HG03558 (cell line): ENCODE data around the gene CETN1.

Source experiments
- ATAC-seq: cut with Tn5 transposase; IDR thresholded peaks from one replicate; pipeline ENCODE4 v1.9.1; 2021; ENCODE audit warnings: moderate number of reproducible peaks; ENCODE audit not compliant: unreplicated experiment; ENCODE audit errors: extremely low read depth

Gene CETN1

DNA sequence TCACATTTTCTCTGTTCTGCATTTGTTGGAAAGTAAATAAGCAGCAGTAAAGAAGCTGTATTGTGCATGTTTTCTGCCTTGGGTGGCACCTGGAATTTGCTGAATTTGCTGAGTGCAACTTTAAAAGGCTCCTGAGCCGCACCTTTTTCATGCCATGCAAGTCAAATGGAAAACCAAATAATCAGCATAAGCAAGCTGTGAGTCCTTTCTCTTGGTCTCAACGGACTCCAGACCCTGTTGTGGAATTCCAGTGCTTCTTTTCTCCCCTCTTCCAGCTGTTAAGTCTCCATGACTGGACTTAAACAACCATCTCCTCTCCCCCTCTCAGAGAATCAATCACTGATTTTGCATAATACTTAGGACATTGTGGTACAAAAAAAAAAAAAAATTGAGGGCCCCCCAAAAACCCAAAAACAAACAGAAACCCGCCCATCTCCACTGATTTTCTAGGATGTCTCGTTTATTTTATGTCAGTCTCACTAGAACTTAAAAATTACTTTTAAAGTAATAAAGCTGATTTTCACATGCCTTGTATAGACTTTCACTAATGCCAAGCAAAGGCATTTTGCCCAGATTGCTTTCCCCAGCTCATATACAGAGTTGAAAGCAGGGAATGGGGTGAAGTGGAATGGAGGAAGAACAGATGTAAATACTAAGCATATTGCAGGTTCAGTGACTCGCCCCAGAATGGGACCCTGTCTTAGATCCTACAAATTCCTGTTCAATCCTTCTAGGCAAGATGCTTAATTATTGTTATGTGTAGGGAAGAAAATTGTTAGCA is 5.1 kb upstream of the CETN1 start:
- ATAC-seq = no peak

GRCh38 chr18:576924-577323 is 3.3 kb upstream of the CETN1 start:
- no peak for ATAC-seq

DNA sequence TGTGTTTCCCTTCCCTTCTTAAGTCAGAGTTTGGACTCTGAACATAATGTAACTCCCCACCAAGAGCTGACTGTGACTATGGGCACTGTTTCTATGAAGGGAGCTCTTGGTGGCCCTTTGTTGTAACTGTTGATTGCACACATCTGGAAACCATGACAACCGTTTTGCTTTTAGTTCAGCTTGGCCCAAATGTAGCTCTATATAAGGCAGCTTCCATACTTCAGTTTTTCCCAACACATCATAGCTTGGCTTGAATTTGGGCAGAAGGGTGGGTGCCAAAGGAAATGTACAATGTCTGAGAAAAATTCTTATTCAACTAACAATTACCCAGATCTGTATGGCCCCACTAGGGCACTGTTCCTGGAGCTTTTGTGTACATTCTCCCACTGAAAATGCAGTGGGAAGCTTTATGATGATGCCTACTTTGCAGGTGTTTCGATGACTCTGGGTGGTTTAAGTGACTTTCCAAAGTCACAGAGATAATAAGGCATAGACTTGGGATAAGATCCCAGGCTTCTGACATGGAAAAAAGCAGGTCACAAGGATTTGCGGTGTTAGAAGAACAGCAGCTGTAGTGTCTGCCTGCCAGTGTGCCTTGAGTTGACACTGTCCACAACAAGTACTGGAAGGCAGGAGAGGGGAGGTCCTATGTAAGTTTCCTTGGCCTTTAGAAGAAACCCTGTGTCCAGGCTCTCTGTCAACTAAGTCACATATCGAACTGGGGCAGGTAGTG is 2.4 kb upstream of the CETN1 start:
- no peak for ATAC-seq

GRCh38 chr18:579238-579637 is 942 bp upstream of the CETN1 start:
- ATAC-seq = no peak

GRCh38 chr18:581096-581495 is 916 bp downstream of the CETN1 start:
- ATAC-seq = no peak

GRCh38 chr18:582465-582864 is 2.3 kb downstream of the CETN1 start:
- no peak for ATAC-seq

GRCh38 chr18:595068-595467 is 14.9 kb downstream of the CETN1 start:
- no peak for ATAC-seq

- no peak for ATAC-seq
Observed at GRCh38 chr18:595571-595970, 15.4 kb downstream of the CETN1 start.

DNA sequence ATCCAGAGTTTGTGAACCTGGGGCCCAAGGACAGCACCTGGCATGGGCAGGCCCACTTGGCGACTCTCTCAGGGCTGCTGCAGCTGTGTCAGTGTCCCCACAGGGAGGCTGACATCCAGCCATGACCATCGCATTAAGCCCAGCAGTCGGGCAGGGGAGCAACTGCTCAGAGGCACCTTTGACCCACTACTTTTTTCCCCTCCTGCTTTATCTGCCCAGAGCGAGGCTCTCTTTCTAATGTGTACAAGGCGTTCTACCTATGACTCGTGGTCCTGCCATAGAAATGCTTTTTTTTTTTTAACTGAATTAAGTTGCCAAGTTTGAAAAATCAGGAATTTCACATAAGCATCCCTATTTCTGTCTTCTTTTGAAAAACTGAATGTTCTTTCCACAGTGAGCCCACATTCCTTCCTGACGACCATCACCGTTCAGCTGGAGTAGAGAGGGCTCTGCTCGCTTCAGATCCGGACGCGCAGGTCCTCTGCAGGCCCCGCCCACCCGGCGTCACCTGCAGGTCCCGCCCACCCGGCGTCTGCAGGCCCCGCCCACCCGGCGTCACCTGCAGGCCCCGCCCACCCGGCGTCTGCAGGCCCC is 16.2 kb downstream of the CETN1 start:
- ATAC-seq = no peak

- ATAC-seq = no peak
Observed at GRCh38 chr18:598124-598589, 18.0 kb downstream of the CETN1 start.

GRCh38 chr18:600107-600506 is 19.9 kb downstream of the CETN1 start:
- ATAC-seq = no peak

GRCh38 chr18:604771-605170 is 24.6 kb downstream of the CETN1 start:
- no peak for ATAC-seq

DNA sequence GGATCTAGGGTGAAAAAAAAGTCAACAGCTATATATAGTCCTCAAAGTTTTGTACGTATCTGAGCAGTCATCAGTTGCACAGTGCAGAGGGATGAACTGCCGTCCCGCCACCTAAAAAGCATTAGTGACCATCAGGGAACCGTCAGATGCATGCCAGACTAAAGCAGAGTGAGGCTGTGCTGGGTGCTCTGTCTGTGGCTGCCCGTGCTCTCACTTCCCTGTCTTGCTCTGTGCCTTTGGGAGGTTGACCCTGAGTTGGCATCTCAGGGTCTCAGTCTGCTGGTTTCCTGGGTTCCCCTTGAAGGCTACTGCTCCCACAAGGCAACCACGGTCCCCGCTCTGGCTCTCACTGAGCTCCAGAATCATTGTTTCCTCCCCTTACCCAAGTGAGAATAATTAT is 27.8 kb downstream of the CETN1 start:
- ATAC-seq = no peak

DNA sequence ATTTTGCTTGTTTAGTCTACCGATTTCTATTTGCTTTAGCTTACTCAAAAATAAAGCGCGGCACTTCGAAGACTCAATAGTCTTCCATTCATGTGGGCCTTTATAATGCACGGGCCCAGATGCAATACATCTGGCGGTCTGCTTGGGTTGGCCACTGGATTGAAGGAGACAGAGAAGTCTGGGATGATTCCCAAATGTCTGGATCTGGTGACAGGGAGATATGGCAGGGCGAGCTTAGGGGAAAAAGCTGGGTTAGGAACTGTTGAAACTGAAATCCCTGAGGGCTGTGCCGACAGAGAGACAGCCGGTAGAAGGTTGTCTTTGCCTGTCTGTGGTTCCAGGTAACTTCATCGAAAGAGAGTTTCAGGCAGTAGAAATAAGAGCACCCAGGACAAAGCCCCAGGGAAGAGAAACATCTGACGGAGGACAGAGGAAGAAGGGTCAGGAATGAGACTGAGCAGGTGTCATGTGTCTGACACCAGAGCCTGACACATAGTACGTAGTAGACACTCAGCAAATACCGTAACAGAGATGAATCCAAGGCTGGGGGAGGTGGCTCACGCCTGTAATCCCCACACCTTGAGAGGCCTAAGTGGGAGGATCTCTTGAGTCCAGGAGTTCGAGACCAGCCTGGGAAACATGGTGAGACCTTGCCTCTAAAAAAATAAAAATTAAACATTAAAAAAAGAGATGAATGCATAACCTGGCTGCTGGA is 30.2 kb downstream of the CETN1 start:
- ATAC-seq = no peak

GRCh38 chr18:612156-612555 is 32.0 kb downstream of the CETN1 start:
- no peak for ATAC-seq

- ATAC-seq = no peak
Observed at GRCh38 chr18:614193-614592, 34.0 kb downstream of the CETN1 start.

DNA sequence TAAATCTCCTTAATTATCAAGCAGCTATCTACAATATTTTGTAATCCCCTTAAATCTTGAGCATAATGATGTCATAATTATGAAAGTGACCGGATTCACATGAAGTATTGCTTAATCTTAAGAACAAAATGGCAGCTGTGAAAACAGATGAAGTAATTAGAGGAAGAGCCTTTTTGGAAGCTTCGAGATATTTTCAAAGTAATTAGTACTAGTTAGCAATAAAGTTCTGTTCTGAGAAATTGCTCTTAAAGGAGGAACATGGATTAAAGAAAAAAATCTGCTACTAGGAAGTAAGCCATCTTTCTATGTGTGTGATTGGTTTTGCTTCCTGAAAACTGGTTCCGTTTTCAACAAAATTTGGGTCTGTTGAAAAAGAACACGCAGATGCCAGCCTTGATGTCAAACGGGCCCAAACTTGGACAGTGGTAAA is 34.9 kb downstream of the CETN1 start:
- ATAC-seq = no peak

GRCh38 chr18:615773-616172 is 35.6 kb downstream of the CETN1 start:
- no peak for ATAC-seq

GRCh38 chr18:616380-616995 is 36.3 kb downstream of the CETN1 start:
- no peak for ATAC-seq

DNA sequence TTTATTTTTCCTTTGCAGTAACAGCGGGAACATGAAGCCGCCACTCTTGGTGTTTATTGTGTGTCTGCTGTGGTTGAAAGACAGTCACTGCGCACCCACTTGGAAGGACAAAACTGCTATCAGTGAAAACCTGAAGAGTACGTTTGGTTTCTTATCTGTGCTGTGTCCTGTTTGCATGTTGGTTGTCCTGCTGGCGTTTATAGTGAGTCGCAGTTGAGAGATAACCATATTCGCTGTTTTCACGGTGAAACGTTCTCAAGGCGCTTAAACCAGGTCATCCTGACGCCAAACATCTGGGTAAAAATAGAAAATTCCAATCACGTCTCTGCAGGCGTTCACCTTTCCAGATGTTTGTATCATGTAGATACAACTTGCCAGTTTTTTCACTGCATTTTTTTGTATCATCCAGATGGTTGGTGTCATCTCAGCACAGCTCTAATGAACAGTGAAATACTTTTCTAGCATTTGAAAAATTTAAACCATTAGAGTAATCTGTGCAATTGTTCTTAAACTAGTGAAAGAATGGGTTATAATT is 37.9 kb downstream of the CETN1 start:
- no peak for ATAC-seq
